Epithelial cell of prostate (primary cell): Measurements from ENCODE around the gene CALML4.
"Not testable (repeated sequence)": the region's sequence is repeated elsewhere in the genome, so short reads cannot be mapped to it uniquely, and the experiment has no call there.

Experiments
- DNase-seq: peaks from one replicate; pipeline ENCODE4 v3.0.0-alpha.2; 2011; ENCODE audit warnings: low read depth, low spot score
- H3K27ac ChIP-seq: fragments of 450-650 bp; 2 replicates; pipeline ENCODE4 v1.5.1; 2017; ENCODE audit warnings: mild to moderate bottlenecking

The CALML4 gene

GRCh38 chr15:68195336-68196112 lies 9.6 kb downstream of the CALML4 start:
- DNase-seq, result no peak
- H3K27ac ChIP-seq, result no peak overlapping the region

DNA sequence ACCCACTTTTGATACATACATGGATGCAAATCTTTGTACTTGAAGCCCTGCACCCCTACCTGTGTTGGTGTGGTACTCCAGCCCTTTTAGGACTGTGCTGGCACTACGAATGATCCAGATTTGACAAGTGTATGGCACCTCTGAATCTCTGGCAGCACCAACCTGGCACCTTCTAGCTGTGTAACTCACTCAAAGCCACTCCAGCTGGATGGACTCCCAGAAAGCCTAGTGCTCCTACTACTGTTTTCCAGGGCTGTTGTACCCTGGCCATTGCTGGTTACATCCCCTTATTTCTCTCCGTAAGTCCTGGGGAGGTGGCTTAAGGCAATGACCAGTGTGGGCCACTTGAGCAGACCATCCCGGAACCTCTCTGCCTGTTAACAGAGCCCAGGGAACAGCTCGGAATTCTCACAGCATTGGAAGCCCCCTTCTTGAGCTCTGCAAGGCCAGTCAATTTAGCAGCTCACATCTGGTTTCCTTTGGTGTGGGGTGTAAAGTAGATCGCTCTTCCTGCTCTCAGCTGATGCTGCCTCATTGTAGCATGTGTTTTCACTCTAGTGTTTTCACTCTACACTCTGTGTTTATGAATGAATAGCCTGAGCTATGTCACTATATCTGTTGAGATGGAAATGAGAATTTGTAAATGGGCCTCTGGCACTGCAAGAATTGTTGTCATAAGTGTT lies 12.2 kb downstream of the CALML4 start:
- no peak overlapping the region for H3K27ac ChIP-seq
- no peak for DNase-seq

DNA sequence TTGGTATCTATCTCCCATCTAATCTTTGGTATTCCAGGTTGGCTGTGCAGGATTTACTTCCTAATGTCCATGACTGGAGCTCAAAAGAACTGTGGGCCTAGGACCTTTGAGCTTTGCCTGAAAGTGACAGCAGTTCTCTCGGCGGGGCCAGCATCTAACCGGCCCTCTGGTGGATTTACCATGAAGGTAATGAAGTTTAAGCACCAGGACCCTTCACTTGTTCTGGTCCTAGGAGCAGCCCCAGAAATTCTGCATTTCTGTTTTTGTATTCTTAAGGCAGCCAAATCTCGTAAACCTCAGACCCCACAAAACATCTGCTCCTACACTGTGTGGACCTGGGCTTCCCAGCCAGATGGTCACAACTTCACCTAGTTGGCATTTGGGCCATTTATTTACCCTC lies 13.0 kb downstream of the CALML4 start:
- H3K27ac ChIP-seq, result no peak overlapping the region
- DNase-seq, result no peak

GRCh38 chr15:68191555-68191954 lies 13.6 kb downstream of the CALML4 start:
- H3K27ac ChIP-seq, result no peak overlapping the region

DNA sequence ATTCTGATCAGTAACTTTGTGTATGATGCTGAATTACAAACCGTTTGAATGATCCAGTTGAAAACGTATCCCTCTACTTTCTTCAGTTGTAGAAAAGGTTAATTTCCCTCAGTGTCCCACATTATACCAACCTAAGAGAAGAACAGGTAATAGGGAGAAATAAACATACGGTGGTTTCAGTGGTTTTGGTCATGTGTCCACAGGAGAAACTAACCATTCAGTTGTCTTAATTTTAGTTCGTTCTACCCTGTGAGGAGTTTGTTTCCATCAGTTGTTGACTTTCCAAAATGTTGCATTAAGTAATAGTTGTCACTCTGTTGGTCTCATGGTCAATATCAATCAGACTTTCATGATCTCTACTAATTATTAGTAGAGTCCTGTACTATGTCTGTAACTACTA lies 15.1 kb downstream of the CALML4 start:
- H3K27ac ChIP-seq, result no peak overlapping the region
- DNase-seq, result no peak

More at GRCh38 chr15:68191555-68191954, 13.6 kb downstream of the CALML4 start:
- no peak for DNase-seq

GRCh38 chr15:68188647-68189046 lies 16.5 kb downstream of the CALML4 start:
- H3K27ac ChIP-seq, result no peak overlapping the region
- no peak for DNase-seq

- H3K27ac ChIP-seq, result no peak overlapping the region
- no peak for DNase-seq
Observed at GRCh38 chr15:68187559-68187958, 17.6 kb downstream of the CALML4 start.

- no peak for DNase-seq
- no peak overlapping the region for H3K27ac ChIP-seq
Observed at GRCh38 chr15:68186671-68187397, 18.3 kb downstream of the CALML4 start.

DNA sequence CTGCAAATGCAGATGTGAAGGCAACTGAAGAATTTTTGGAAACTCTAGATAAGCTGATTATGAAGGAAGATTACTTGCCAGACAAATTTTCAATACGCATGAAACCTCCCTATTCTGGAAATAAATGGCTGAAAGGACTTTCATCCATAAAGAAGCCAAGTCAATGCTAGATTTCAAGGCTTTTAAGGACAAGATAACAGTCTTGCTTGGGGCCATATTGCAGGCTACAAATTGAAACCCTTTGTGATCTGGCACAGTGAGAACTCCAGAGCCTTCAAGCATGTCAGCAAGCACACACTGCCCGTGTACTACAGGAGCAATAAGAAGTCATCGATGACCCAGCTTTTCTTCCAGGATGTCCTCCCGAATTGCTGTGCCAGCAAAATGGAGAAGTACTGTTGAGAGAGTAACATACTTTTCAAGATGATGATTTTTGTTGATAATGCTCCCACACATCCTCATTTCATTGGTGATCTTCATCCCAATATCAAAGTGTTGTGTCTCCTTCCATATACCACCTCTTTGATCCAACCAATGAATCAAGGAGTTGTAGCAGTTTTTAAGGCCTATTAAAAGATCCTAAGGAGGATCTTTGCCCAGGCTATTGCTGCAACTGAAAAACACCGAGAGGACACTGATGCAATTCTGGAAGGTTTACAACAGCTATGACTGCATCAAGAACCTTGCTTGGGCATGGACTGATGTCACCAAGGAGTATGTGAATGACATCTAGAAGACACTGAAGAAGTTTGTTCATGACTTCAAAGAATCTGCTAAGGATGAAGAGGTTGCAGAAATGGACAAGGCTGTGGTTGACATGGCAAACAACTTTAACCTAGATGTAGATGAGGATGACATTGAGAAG lies 20.3 kb downstream of the CALML4 start:
- peak overlapping the region; percentile 23 for H3K27ac ChIP-seq
- no peak for DNase-seq

DNA sequence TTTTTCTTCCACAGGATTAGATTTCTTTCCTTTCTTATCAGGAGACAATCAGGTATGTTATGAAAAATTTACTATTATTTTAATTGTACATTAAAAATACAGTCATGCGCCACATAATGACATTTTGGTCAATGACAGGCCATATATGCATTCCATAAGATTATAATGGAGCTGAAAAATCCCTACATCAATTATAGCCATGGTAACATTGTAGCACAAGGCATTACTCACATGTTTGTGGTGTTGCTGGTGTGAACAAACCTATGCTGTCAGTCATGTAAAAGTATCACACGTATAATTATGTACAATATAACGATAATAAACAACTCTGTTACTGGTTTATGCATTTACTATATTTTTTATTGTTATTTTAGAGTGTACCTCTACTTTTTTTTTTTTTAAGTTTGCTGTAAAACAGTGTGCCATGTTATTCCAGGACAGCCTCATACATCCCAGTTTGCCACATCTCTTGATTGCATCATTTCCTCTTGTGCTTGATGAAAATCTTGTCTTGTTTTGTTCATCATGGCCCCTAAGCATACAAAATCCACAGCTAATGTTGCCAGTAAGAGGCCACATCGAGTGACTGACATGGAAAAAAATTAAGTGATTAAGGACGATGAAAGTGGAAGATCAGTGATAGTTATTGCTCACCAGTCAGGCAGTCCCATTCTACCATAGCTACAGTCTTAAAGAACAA lies 21.4 kb downstream of the CALML4 start:
- H3K27ac ChIP-seq, result peak overlapping the region; percentile 23
- no peak for DNase-seq

DNA sequence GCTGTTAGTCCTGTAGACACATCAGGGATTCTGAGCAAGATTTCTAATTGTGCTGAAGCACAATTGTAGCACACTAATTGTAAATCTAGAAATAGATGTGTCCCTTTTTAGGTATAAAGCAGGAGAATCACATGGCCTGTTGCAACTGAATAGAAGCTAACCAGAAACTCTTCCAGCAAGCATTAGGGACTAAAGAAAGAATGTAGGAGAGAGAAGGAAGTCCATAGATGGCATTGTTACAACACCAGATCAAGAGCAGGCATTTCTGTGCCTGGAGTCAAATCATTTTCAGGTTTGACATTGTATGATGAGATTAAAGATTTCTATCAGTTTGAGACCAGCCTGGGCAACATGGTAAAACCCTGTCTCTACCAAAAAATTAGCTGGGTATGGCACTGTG lies 27.4 kb downstream of the CALML4 start:
- no peak overlapping the region for H3K27ac ChIP-seq
- no peak for DNase-seq

DNA sequence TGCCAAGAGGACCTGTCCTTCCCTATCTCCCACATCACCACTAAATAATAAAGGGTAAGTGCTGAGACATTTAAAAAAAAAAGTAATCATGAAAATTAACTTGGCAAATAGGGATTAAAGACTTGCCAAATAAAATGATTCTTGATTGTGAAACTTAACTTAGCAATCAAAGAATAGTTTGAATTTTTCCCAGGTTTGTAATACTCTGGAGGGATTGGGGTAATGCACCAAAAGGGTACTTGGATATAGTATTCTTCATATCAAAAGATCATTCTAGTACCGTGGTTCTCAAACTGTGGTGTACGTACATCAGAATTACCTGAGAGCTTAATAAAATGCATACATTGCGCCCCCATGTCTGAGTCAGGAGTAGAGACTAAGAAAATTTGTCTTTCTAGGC lies 28.5 kb downstream of the CALML4 start:
- H3K27ac ChIP-seq, result no peak overlapping the region
- DNase-seq, result no peak

DNA sequence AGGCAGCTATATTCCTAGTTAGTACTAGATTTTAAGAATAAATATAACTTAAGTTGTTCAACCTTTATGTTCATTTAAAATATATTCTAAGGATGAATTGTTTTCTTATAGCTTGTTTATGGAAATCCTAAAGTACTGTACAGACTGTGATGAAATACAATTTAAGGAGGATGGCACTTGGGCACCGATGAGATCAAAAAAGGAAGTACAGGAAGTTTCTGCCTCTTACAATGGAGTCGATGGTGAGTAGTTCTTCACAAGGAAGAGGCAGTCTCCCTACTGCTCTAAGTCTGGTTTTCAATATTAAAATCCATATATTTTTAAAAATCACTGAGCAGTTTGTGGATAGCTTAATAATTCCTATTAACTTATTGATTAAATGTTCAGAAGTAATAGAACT lies 29.6 kb downstream of the CALML4 start:
- H3K27ac ChIP-seq, result no peak overlapping the region
- no peak for DNase-seq

DNA sequence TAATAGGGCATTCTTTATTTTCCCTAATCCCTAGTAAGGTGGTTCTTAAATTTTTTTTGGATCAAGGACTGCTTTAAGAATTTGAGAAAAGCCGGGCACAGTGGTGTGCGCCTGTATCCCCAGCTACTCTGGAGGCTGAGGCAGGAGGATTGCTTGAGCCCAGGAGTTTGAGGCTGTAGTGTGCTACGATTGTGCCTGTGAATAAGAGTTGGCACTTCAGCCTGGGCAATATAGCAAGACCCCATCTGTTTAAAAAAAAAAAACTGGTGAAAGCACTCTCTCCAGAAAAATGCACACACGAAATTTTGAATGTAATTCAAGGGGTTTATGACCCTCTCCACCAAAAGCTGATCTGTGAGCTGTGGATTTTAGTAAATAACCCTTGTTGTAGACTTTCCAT lies 32.0 kb downstream of the CALML4 start:
- DNase-seq, result no peak
- H3K27ac ChIP-seq, result no peak overlapping the region

- DNase-seq, H3K27ac ChIP-seq: not testable (repeated sequence)
Observed at GRCh38 chr15:68172037-68172436, 33.1 kb downstream of the CALML4 start.

- DNase-seq, result no peak
- no peak overlapping the region for H3K27ac ChIP-seq
Observed at GRCh38 chr15:68166847-68167246, 38.3 kb downstream of the CALML4 start.

DNA sequence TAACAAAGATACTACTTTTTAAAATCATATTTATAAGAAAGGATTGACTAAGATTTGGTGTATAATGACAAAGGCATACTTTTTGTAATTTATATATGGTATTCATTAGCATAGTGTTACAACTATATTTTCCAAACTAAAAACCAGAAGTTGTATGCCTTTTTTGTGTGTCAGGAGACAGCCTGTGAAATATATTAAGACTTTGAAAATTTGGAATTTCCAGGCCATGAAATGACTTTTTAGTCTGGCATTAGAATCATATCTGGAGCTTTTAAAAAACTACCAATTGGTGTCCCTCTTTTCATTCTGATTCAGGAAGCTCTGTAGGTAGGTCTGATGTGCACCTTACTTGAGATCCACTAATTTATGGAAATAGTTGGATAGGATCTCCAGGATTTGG lies 41.9 kb downstream of the CALML4 start:
- H3K27ac ChIP-seq, result no peak overlapping the region
- no peak for DNase-seq

DNA sequence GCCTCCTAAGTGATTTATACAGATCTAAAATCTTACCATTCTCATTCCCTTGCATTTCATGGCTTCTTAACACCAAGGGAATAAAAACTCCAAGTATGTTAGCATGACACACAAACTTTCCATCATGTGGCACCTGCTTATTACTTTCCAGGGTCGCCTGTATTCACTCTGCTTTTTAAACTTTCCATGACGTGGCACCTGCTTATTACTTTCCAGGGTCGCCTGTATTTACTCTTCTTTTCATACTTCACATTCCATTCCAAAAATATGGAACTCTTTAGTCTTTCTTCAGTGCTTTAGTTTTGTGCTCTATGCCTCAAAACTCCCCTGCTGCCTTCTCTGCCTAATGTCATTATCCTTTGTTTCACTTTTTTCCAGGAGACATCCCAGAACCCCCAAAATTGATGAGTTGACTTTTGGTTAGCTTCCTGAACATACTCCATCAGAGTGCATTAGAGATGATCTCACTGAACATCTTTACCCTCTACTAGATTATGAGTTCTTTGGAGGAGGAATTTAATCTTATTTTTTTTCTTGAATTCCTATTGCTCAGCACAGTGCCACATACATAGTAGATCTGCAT lies 47.0 kb downstream of the CALML4 start:
- H3K27ac ChIP-seq, result no peak overlapping the region
- DNase-seq, result no peak

DNA sequence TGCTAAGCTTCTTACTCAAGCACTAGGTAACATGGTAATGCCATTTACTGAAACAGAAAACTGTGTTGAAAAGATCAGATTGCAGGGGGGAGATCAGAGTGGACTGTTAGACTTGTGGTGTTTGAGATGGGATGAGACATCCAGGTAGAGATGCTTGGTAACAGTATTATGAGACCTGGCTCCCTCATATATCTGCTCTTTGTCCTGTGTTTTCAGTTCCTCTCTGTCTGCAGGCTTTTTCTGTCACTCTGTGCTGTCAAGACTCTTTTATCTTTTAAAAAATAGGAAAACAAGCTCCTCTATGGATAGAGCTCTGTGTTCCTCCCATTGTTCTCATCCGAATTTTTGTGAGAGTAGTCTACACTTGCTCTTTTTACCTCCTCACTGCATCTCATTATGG lies 48.1 kb downstream of the CALML4 start:
- H3K27ac ChIP-seq, result no peak overlapping the region
- DNase-seq, result no peak
